GM18907 (cell line): Measurements from ENCODE around the gene ATP8A2.

ENCODE experiments used
- ATAC-seq: cut with Tn5 transposase; IDR thresholded peaks from one replicate; pipeline ENCODE4 v1.9.1; 2021; ENCODE audit warnings: mild to moderate bottlenecking, moderate library complexity; ENCODE audit not compliant: unreplicated experiment

Gene ATP8A2

GRCh38 chr13:26021956-26022355, 650.2 kb downstream of the ATP8A2 start:
- no peak for ATAC-seq

- no peak for ATAC-seq
Observed at GRCh38 chr13:26022538-26023292, 650.9 kb downstream of the ATP8A2 start.

DNA sequence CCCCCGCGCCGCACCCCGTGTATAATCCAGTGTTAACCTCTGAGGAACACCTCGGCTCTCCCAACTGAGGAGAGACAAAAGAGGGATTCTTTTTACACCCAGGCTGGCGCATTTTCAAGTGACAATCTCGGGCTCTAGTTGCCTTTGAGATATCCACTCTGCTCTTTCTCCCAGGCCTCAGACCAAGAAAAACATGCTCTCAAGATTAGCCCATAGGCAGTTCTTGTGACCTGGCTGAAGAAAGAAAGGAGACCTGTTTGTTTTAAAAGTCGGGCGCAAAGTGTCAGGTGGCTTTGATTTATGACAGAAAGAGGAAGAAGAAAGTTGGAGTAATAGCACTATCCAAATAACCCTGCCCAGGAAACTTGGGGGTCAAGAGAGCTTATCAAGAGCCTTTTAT, 652.8 kb downstream of the ATP8A2 start:
- ATAC-seq: no peak

DNA sequence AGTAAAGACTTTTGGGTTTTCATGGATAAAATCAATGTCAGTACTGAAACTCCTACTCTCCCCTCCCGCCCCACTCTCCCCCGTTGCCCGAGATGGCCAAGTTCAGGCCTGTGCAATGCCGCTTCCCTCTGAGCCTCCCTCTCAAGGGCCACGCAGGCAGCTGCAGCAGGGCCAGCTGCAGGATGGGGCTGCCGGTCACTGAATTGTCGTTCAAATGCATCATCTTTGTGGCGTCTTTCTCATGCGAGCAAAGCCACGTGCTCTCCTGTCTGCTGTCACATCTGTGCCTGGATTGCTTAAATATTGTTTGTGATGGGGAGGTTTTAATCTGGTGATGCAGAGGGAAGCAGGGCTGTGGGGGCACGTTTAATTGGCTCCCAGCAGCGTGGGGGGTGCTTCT, 653.4 kb downstream of the ATP8A2 start:
- ATAC-seq: no peak

DNA sequence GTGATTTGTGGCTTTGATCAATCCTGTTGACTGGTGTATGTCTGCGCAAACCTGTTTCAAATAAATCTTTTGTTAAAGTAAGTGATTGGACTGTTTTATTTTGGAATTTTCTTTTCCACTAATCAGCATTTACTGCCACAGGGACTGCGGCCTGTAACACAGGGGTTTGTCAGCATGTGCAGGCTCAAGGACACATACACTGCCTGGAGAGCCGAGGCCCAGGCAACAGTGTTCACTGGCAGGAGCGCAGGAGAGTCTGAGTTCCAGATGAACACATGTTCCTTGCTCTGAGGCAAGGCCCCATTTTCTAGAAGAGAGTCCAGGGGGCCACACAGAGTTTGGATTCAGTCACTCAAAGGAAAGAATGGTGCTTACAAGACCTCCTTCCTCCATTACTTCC, 654.0 kb downstream of the ATP8A2 start:
- no peak for ATAC-seq

DNA sequence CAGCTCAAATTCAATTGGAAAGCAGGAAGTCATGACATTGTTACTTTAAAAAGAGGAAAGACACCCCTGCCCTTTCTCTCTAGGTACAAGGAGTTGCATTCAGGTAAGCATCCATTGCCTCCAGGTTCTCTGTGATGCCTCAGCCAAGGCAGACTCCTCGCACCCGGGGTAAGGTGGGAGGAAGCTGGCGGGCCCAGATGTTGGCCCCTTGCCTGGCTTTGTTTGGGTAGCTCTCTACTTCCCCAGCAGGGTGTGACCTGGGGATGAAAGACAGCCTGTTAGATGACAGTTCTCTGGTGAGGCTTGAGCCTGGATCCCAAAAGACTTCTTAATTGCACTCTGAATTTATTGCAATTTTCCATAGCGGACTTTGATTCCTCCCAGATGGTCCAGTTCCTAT, 654.4 kb downstream of the ATP8A2 start:
- ATAC-seq: no peak

GRCh38 chr13:26029581-26030136, 657.9 kb downstream of the ATP8A2 start:
- no peak for ATAC-seq

- ATAC-seq: no peak
Observed at GRCh38 chr13:26030331-26030730, 658.6 kb downstream of the ATP8A2 start.

GRCh38 chr13:26034018-26034417, 662.2 kb downstream of the ATP8A2 start:
- no peak for ATAC-seq

- ATAC-seq: no peak
Observed at GRCh38 chr13:26036383-26036782, 664.6 kb downstream of the ATP8A2 start.

- no peak for ATAC-seq
Observed at GRCh38 chr13:26037302-26037701, 665.5 kb downstream of the ATP8A2 start.

DNA sequence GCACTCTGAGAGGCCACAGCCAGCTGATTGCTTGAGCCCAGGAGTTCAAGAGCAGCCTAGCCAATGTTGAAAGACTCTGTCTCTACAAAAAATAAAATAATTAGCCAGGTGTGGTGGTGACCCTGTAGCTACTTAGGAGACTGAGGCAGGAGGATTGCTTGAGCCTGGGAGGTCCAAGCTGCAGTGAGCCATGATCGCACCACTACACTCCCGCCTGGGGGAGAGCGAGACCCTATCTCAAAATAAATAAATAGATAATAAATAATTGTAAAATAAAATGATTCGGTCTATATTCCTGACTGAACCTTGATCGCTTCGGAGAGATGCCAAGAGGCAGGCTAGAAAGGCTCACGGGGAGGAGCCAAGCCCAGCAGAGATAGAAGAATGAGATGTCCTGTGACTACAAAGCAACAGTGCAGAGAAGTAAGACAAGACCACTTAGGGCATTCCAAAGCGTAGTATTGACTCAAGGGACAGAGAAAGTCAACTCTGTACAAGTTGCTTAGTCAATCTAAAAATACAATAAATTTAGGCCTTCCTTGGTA, 667.2 kb downstream of the ATP8A2 start:
- ATAC-seq: no peak

- no peak for ATAC-seq
Observed at GRCh38 chr13:26041444-26041843, 669.7 kb downstream of the ATP8A2 start.

- no peak for ATAC-seq
Observed at GRCh38 chr13:26042785-26043184, 671.0 kb downstream of the ATP8A2 start.

DNA sequence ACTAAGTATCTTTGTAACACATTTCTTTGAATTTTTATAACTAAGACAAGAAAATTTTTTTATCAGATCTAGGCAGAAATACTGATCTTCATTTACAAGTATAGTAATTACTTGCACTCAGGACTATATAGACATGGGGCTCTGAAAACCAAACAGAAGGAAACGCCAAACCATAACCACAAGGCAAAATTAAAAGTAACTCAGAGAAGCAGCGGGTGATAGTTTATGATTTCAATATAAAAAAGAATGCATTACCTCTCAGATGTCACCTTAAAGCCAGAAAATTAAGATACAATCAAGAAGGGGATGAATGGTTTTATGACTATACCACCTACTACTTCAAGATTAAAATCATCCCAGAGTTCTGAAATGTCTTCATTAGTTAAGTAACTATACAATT, 673.4 kb downstream of the ATP8A2 start:
- no peak for ATAC-seq

GRCh38 chr13:26046639-26047038, 674.9 kb downstream of the ATP8A2 start:
- no peak for ATAC-seq

DNA sequence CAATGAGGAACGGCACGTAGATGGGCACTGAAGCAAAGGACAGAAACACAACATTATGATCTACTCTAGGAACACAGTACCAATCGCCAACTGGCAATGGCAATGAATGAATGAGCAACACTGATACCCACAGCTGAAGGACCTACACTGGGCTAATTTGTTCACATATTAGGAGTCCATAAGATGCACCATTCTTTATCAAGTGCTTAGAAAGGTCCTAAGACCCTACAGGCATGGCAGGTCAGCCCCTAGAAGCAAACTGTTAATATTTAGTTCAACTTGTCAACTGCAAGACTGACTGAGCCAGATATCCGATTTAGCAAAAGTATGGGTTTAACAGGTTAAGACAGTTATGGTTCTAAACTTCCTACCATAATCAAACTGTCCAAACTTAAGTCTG, 675.3 kb downstream of the ATP8A2 start:
- ATAC-seq: no peak

DNA sequence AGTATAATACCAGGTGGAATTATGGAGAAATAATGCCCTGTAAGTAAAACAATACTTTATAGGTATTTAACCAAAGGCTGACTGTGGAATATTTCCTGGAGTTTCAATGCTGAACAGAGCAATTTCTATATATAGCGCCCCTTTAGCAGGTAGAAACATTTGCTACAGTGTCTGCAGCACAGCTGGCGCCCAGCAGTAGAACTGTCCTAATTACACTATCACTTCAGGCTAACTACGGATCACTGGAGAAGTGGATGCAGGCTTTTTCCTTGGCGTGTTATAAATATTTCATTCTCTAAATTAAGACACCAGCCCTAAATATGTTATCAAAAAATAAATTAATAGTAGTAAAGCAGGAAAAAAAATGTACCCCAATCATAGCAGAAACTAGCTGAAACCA, 677.0 kb downstream of the ATP8A2 start:
- no peak for ATAC-seq

DNA sequence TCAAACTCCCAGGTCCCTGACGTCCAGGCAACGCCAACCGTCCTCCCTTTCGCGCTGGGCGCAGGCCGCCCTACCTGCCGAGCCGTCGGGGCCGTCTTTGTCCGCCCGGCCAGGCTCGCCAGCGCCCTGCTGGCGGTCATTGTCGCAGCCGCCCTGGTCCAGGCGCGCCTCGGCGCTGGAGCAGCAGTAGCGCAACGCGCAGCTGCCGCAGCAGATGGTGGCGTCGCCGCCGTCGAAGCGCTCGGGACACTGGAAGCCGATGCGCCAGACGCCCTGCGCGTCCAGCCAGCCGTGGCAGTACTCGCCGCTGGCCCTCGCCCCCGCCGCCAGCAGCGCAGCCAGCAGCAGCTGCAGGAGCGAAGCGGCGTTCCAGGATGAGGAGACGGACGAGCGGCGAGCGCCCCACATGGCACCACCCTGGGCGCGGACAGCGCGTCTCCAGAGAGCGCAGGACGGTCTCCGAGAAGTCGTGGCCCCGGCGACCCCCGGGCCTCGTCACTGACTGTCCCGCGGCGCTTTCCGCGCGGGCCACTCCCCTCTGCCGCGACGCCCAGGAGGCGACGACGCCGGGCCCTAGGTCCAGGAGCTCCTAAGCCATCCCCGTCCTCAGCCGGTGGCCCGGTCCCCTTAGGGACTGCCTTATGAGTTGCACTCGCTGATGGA, 678.9 kb downstream of the ATP8A2 start:
- ATAC-seq: no peak

DNA sequence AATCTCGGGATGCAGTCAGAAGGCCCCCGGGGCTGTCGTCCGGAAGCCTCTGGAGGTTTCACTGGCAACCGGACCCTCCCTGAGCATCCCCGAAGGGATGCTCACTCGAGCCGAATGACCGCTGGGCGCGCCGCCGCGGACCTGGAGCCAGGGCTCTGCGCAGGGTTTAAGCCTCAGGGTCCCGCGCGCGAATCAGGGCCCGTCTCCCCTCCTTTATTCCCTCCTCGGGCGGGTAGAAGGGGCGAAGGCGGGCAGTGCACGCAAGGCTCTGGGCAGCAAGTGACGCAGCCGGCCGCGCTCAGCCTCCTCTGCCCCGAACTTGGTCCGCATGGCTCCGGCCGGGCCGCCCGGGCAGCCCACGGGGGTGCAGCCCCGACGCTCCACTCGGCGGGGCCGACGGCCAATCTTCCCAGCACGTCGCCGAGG, 679.5 kb downstream of the ATP8A2 start:
- no peak for ATAC-seq

- ATAC-seq: no peak
Observed at GRCh38 chr13:26051657-26052311, 680.0 kb downstream of the ATP8A2 start, which contains the start of gene SHISA2. SHISA2 (minus strand) TSS chr13:26052016; CDS start chr13:26050975, 1,041 bp downstream.
